Astrocyte (in vitro differentiated cells and primary cell): Measurements from ENCODE around the gene DNAH1.

Experiments
- EZH2 ChIP-seq: IDR thresholded peaks from 2 replicates; pipeline ENCODE4 v1.6.1; 2012; ENCODE audit warnings: mild to moderate bottlenecking, low read length, inconsistent platforms; ENCODE audit not compliant: insufficient read depth
- TF ChIP-seq, protein P1 (sequence below): IDR thresholded peaks from 2 replicates; pipeline ENCODE4 v1.5.1; 2011; ENCODE audit warnings: low read depth, mild to moderate bottlenecking, inconsistent platforms, low read length, moderate library complexity; ENCODE audit not compliant: insufficient read depth

DNA sequence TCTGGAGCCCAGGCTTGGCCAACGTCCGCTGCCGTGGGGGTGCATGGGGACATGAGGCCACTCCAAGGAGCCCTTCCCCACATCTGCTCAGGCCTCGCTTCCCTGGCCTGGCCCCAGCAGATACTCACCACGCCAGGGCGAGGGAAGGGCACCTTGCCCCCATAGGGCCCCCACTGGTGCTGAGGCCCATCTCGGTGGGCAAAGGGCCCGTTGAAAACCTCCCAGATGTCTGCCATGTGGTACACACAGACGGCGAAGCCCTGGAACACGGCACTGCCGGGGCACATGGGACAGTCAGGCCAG is 124.1 kb downstream of the DNAH1 start:
- TF ChIP-seq, protein P1, sequence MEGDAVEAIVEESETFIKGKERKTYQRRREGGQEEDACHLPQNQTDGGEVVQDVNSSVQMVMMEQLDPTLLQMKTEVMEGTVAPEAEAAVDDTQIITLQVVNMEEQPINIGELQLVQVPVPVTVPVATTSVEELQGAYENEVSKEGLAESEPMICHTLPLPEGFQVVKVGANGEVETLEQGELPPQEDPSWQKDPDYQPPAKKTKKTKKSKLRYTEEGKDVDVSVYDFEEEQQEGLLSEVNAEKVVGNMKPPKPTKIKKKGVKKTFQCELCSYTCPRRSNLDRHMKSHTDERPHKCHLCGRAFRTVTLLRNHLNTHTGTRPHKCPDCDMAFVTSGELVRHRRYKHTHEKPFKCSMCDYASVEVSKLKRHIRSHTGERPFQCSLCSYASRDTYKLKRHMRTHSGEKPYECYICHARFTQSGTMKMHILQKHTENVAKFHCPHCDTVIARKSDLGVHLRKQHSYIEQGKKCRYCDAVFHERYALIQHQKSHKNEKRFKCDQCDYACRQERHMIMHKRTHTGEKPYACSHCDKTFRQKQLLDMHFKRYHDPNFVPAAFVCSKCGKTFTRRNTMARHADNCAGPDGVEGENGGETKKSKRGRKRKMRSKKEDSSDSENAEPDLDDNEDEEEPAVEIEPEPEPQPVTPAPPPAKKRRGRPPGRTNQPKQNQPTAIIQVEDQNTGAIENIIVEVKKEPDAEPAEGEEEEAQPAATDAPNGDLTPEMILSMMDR: no peak
- no peak for TF ChIP-seq EZH2
